ENCODE measurements around the gene DNTT.

Gene DNTT

DNA sequence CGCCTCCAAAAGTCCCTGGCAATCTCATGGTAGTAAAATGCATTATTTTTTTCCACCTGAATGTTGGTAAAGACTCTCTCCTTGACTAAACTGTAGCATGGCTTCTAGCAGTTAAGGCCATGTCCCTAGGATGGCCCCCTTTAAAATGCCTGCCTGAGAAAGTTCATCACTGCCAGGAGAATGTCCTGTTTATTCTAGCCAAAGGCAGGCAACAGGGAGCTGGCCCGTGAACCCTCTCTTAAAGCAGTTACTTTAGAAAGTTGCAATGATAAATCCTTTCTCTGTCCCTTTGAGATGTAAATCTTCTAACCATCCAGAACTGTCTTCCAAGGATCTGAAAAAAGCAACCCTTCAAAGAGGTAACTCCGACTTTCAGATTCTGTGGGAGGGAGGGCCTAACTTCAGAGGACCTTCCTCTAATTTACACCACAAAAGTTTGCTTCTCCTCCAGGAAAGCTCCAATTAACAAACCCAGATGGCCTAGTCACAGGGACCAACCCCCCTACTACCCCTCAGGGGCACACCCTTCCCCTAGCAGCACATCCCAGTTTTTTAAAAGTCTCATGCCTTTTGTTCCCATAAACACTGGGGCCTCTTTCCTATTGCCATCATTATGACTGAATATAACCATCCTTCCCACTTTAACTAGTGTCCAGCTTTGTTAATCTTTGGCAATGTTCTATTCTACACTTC is 5.5 kb downstream of the DNTT start:
- DNase-seq (ENCODE audit: low read depth in 3 of 3): no peak

DNA sequence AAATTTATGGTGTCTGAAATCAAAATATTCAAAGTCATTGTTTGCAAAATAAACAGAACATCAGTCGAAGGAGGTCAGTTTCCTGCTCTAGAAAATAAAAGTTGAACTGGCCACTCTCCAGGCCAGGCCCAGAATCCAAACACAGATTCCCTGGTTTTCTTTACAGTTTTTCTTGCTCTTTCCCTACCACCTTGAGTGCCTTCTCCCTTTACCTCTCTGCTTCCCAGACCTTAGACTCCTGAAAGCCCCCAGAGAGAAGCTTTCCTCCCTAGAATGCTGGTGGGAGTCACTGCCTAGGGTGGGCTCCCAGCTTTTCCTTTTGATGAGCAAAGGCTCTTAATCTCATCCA is 6.1 kb downstream of the DNTT start:
- no peak for DNase-seq (ENCODE audit: low read depth in 3 of 3)

DNA sequence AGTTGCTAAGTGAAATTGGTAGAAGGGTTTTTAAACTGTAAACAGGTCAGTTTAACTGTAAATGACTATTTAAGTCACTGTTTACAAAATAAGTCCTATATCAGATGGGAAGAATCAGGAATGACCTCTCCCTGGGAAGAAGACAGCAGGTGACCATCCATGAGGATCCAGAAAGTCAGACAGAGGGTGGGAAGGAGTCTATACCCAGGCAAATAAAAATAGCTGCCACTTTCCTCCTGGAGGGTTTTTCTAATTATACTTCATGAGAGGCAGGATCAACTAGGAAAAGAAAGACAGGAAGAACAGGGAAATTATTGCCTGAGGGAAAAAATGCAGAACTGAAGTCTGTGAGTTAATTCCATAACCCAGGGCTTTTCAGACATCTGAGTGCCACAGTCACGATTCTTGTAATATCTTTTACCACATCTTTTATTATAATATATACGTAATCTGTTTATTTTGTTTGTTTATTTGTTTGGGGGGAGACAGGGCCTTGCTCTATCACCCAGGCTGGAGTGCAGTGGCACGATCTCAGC is 7.0 kb downstream of the DNTT start:
- no peak for DNase-seq (ENCODE audit: low read depth in 3 of 3)

DNA sequence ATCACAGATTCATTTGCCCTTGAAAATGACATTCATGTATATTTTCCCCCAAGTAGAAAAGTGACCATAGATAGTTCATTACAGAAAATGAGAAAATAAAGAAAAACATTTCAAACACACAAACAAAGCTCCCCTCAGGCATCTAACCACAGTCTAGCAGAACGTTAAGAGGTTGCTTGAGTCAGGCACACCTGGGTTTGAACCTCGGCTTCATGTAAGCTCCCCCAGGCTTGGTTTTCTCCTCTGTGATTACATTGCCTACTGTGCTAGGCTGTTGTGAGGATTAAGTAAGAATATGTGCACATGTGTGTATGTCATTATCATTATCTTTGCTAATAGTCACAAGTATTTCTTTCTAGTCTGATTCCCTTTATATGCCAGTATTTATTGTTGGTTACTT is 9.1 kb downstream of the DNTT start:
- no peak for DNase-seq (ENCODE audit: low read depth in 3 of 3)

DNA sequence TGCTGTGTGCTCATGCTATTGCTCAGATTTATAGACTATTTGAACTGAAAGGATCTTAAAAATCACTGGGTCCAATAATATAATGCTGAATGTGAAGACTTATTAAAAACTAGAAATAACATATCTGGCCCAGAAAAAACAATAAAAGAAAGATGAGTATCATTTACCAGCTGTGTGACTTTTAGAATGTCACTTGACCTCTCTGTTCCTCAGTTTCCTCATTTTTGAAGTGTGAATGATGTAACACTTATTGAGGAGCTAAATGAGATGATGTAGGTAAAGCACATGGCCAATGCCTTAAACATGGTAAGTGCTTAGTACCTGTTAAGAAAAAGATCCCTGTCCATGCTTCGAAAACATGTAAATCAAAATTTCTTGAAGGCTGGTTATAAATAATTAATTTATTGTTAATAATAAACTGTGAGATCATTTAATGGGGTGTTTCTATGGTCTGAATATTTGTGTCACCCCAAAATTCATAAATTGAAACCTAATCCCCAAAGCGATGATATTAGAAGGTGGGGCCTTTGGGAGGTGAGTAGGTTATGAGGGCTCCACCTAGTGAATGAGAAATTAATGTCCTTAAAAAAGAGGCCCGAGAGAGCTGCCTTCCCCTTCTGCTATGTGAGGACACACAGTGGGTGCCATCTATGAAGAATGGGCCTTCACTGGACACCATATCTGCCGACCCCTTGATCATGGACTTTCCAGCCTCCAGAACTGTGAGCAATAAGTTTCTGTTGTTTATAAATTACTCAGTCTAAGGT is 13.0 kb downstream of the DNTT start:
- DNase-seq (ENCODE audit: low read depth in 3 of 3): no peak

DNA sequence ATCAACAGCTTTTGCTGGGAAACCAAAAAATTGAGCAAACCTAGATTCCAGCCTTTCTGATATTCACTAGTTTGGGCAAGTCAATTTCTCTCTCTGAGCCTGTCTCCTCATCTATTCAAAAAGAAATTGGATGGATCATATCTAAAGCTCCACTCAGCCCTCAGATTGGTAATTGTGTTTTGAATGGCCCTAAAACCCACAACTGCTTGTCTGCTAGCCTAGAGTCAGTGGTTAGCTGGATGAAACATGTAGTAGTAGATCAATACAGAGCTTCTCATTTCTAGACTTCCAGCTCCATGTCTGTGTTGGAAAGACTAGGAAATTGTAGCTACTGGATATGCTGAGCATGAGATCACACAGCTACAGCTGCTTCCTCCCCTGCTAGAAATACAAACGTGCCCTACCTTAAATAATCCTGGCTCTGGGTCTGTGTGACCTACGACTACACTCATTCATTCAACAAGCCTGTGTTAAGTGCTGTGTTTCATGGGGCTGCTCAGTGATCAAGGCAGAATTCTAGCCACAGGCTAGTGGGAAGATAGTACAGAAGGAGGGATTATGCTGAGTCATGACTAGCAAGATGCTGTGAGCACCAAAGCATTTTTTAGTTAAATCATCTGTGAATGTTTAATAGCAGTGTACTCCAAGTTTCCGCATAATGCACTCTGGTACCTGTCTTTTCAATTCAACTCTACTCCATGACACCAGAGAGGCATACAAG is 15.7 kb downstream of the DNTT start:
- no peak for DNase-seq (ENCODE audit: low read depth in 3 of 3)

DNA sequence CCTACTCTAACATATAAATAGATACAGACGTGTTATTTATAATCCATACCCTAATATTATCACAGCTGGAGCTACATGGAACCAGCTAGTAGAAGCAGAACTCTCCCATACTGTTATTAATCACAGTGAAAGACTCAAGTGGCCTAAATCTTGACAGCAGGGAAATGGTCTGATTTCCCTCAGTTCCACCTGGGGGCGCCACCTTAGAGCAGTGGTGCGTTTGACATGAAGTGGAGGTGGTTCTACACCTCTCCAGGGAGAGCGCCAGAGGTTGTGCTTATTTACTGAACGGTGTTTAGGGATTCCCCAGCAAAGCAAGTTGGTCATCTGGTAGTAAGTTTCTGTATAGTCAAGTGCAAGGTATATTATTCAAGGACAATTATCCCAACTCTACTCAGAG is 17.6 kb downstream of the DNTT start:
- DNase-seq (ENCODE audit: low read depth in 3 of 3): no peak

DNA sequence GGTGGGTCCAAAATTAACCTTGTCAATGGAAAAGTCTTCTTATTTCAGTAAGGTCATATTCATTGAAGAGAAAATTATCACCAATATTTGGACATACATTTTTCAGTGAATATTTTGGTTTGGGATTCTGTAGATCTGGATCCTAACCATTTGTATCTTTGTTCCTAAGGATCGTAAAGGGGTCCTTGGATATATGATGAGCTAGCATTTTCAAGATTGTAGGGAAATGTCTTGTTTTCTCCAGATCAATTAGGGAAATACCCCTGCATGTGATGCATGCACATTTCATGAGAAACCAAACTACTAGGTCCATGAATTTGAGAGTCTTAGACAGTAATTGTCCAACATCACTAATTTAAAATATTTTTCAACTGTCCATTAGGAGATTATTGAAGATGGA is 18.0 kb downstream of the DNTT start:
- no peak for DNase-seq (ENCODE audit: low read depth in 3 of 3)

DNA sequence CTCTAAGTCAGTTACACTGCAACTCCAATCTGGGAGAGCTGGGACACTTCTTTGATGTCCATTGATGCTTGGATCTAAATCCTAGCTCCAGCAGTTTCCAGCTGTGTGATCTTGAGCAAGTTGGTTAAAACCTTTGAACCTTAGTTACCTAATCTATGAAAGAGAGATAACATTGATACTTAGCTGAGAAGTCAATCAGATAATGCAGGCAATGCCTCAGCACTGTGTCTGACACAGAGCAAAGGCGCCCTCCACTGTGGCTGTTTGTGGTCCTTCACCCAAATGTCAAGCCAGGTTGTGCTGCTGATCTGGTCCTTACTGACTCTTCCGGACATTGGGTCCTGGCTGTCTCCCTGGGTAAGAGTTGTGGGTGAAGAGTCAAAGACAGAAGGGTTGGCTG is 20.2 kb downstream of the DNTT start:
- DNase-seq (ENCODE audit: low read depth in 3 of 3): no peak

DNA sequence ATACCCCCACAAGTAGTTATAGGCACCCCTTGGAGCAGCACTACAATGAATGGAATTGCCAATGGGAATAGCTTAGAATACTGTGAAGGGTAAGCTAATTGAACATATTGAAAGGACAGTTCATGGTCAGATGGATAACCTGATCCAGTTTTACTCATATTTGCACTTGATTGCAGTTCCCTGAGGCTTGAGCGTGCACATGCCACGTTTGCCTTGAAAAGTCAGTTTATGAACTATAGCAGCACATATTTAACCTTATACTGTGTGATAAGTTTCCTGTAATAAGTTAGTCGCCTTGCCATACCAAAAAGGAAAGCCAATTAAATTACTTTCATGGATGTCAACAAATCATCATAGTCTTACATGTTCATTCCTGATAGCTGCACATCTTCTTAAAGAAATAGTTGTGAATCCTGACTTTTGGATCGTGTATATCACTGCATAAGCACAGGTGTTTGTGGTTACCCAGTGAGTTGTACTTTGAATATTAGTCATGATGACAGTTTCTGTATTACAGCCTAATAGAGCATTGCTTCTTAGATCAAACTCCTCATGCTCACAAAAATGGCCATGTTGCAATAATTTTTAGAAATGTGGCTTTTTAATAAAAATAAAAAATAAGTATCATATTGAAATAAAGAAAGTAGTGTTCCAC is 21.6 kb downstream of the DNTT start:
- DNase-seq (ENCODE audit: low read depth in 3 of 3): no peak

DNA sequence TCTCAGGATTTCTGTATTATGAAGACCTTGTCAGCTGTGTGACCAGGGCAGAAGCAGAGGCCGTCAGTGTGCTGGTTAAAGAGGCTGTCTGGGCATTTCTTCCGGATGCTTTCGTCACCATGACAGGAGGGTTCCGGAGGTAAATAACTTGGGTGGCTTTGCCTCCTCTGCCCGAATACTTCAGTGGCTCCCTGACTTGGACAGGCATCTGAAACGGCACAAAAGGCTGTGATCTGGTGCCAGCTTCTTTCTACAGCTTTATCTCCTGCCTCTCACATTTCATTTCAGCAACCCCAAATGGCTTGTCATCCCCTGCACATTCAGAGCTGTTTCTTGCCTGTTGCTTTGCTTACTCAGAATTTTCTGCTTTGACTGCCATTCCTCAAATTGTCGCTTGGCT is 23.2 kb downstream of the DNTT start:
- DNase-seq (ENCODE audit: low read depth in 3 of 3): no peak

DNA sequence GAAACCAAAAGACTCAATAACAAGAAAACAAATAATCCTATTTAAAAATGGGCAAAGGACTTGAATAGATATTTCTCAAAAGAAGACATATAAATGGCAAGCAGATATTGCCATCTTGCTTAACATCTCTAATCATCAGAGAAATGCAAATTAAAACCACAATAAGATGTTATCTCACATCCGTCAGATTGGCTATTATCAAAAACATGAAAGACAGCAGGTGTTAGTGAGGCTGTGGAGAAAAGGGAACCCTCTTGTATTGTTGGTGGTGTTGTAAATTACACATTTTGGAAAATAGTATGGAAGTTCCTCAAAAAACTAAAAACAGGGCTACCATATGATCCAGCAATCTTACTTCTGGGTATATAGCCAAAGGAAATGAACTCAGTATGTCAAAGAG is 28.9 kb downstream of the DNTT start:
- DNase-seq (ENCODE audit: low read depth in 3 of 3): no peak

DNA sequence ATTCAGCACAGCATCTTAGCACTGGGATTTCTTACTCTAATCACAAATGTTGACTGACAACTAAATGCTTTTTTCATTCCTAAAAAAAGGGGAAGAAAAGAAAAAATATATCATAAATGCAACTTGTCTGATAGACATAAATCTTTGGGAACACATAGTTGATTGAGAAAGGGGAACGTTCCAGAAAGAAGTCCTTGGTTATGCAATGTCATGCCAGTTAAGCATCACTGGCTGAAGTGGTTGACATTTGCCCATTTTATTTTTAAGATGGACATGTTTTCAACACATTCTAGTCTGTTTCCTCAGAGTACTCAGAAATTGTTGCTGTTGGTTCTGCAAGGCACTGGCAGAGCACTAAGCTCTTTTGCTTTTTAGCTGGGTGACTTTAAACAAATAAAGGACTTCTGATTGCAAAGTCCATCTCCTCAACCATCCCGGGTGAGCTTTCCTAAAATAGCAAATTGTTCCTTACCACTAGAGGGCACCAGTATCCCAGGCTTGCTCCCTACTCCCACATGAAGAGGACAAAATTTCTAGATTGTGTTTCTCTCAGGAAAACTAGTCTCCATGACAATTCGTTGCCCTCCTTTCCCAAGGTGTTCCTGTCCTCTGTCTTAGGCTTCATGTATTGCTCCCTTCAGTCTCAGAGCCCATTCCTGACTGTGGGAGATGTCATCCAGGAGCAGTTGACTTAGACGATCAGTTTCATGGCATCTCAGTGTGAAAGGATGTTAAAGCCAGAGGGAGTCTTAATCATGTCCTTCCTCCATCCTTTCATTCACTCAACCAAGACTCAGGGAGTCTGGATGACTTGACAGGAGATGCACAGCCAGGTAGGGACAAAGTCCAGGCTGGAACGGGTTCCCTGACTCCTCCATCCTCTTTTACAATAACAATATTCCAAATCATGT is 30.6 kb downstream of the DNTT start:
- no peak for DNase-seq (ENCODE audit: low read depth in 3 of 3)

DNA sequence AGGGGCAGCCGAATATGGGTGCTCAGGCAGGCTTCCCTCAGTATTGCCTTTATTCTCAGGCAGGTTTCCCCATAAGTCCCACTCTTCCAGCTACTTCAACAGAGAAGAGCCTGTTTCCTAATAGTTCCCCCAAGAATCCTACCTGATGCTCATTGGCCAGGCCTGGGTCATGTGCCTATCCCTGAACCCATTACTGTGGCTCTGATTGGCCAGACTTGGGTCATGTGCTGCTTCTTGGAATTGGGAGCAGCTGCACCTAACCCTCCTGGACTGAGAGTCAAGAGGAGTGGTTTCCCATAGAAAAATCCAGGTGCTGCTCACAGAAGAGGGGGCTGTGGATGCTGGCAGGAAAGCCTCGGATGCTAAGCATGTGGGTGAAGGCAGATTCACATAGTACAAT is 32.9 kb downstream of the DNTT start:
- no peak for DNase-seq (ENCODE audit: low read depth in 3 of 3)

DNA sequence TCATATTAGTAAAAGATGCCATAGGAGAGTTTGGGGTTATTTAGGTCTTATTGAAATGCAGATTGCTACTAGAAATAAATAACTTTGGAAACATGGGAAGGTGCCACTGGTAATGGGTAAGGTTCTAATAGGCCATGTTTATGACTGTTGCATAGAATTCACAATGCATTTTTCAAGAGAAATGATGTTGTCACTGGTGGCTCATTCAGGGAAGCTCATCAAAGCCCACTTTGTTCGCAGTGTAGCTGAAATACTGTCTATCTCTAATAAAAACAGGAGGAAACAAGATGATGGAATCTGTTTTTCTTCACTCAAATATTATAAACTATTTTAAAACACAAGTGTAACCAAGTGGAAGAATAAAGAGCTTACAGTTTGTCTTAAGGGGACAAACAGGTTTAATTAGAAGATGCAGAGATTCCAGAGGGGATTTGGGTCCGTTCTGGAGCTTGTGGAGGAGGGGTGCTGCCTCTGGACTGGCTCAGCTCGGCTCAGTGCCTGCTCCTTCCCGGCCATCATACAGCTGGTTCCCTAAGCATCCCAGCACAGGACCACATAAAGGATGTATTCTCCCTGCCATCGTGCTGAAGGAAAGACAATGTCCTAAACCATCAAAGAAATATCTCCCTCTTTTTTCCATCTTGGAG is 34.2 kb downstream of the DNTT start:
- no peak for DNase-seq (ENCODE audit: low read depth in 3 of 3)

DNA sequence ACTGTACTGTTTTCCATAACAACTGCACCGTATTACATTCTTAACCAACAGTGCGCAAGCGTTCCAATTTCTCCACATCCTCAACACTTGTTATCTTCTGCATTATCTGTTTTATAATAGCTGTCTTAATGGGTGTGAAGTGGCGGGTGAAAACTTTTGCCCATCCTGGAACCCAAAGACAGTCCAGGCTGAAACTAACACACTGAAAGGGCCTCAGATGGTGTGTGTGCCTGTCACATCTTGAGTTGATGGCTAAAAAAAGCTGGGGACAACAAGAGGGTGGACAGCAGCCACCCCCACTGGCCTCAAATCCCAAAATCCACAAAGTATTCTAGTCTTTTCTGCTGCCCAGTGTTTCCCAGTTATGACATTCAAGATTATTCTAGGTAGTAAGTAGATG is 35.1 kb downstream of the DNTT start:
- no peak for DNase-seq (ENCODE audit: low read depth in 3 of 3)

DNA sequence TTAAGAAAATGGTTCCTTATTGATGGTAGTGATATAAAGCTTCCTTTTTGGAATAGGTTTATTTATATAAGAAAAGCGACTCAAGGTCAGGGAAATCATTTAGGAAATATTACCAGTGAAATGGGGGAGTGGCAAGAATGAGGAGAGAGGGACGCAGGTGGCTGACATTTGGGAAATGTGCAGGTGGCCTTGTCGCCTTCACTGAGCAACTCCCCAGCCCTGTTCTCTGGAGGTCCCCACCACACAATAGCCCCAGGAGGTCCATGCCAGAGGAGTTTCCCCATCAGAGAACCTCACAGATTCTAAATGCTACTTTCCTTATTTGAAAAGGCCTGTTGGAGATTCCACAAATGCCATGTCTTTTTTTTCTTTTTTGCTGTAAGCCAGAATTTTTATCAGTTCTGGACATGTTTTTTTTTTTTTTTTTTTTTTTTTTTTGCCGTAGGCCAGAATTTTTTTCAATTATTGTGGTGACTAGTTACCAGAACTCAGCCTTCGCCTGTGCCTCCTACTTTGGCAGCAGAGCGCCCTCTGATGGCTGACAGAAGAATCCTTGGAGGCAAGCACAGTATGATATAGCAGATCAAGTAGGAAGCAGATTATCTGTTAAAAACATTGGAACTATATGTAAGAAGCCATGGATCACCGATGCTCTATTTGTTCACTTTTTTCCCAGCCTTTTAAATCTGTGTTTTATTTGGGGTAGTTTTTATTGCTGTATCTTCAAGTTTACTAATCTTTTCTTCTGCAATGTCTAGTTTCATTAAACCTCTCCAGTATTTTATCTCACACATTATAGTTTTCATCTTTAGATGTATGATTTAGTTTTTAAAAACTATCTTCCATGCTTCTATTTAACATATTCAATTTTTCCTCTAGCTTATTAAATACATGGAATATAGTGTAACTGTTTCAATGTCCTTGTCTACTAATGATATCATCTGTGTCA is 36.0 kb downstream of the DNTT start:
- peak; percentile 4 to 28 (median 18) for DNase-seq (ENCODE audit: low read depth in 3 of 3)

DNA sequence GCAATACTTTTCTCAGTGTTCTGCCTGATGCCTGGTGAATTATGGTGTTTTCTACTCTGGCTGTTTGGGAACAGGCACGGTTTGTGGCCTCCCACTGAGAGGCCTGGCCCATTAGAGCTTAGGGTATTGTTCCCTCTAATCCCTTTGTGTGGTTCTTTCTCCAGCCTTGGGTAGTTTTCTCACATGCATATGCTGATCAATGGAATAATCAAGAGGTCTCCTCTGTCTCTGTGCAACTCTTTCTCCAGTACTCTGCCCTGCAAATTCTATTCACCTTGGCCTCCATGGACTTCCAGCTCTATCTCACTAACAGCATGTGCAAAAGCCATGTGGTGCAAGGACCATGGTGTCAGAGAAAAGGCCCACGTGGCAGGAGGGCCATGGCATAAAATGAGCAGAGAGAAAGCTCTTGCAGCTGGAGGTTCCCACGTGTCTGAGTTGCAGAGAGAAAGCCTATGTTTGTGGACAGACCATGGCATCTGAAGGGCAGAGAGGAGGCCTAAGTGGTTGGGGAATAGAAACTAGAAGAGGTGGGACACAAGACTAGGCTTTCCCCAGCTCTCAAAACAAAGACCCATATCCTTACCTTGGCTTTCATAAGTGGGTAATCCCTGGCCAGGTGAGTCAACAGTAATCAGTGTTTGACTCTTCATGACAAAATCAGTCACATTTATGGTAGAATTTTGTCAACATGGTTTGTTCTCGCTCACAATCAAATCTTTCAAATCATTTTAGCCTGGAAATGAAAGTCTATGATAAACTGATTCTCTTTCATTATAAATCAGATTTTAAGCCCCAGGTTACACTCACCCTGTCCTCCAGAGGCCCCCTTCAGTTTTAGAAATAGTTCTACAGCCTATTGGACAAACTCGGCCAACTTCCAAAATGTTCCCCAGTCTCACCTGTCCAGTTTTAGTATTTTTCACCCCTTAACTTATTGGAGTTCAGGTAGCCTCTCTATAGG is 37.3 kb downstream of the DNTT start:
- no peak for DNase-seq (ENCODE audit: low read depth in 3 of 3)

All from stimulated activated CD4-positive, alpha-beta T cell treated with anti-CD3 and anti-CD28 coated beads, TNF-alpha, amount 100 ng/mL, for 4 hours (primary cell).